A549 (cell line): ENCODE data around the gene HOXB9. TPM values are rescaled to one million over a fixed set of nuclear protein-coding genes. Genes with fewer than 3 reads are reported as not detected.
A peak's percentile ranks its signal among the peaks of the same experiment; 100 is the strongest.

Experiments
- ATAC-seq, 2 experiments: fragments of 200-7000 bp in 1 of 2; fragments of >200 bp in 1 of 2; cut with Nextera tagmentation in 1 of 2; cut with Tn5 transposase in 1 of 2; 3 replicates each; pipeline versions ENCODE4 v1.8.0 to v1.9.1; 2018 to 2020; ENCODE audit warnings: mild to moderate bottlenecking in 1 of 2, moderate library complexity in 1 of 2
- CTCF ChIA-PET: fragments of 300-600 bp; sonication (Branson Sonifier 250); formaldehyde crosslinking; extraction: SDS; loops from one replicate; lab custom pipeline; 2021; ENCODE audit warnings: antibody characterized with exemption, inconsistent platforms; lab: Yijun Ruan, JAX
- POLR2A ChIA-PET: fragments of 350-600 bp; formaldehyde crosslinking; extraction: SDS; loops from one replicate; lab custom pipeline; 2021; ENCODE audit warnings: antibody characterized with exemption, inconsistent platforms; lab: Yijun Ruan, JAX
- DNase-seq, 2 experiments: peaks; one replicate each; pipeline versions ENCODE4 v3.0.0 to v3.0.0-alpha.2; 2011 to 2016; ENCODE audit warnings: low read depth in 1 of 2, low spot score in 1 of 2
- FAIRE-seq: peaks from 2 replicates; lab custom pipeline; 2011; peaks lifted over from hg19 to GRCh38; lab: Jason Lieb, UNC
- H3K27ac ChIP-seq, 2 experiments: fragments of >200 bp; sonication (Bioruptor Twin); formaldehyde crosslinking; 3 replicates each; pipeline ENCODE4 v1.5.1; 2016 to 2017
- H3K4me1 ChIP-seq: fragments of >200 bp; sonication (Bioruptor Twin); formaldehyde crosslinking; 3 replicates; pipeline ENCODE4 v1.6.1; 2016
- H3K4me2 ChIP-seq: fragments of >200 bp; sonication (Bioruptor Twin); formaldehyde crosslinking; 3 replicates; pipeline ENCODE4 v1.6.1; 2016
- H3K4me3 ChIP-seq: fragments of >200 bp; sonication (Bioruptor Twin); formaldehyde crosslinking; 3 replicates; pipeline ENCODE4 v1.5.1; 2016
- H3K9me3 ChIP-seq: fragments of >200 bp; sonication (Bioruptor Twin); formaldehyde crosslinking; 3 replicates; pipeline ENCODE4 v1.6.1; 2016
- CBX8 ChIP-seq: fragments of 200-600 bp; sonication (generic); IDR thresholded peaks from 2 replicates; pipeline ENCODE4 v1.6.1; 2016
- CTCF ChIP-seq: fragments of >200 bp; sonication (Bioruptor Twin); formaldehyde crosslinking; IDR thresholded peaks from 3 replicates; pipeline ENCODE4 v1.5.1; 2016
- E2F6 ChIP-seq: IDR thresholded peaks from 2 replicates; pipeline ENCODE4 v1.6.1; 2012; ENCODE audit warnings: low read depth, borderline replicate concordance
- HDAC2 ChIP-seq: fragments of 200-600 bp; sonication (generic); IDR thresholded peaks from 2 replicates; pipeline ENCODE4 v1.6.1; 2016
- HOXA7 ChIP-seq: fragments of 250-450 bp; sonication (Bioruptor Pico); IDR thresholded peaks from 2 replicates; pipeline ENCODE4 v1.5.0; 2020; ENCODE audit warnings: mild to moderate bottlenecking, moderate library complexity
- MAFK ChIP-seq: fragments of 450-650 bp; IDR thresholded peaks from 2 replicates; pipeline ENCODE4 v1.6.1; 2014; ENCODE audit not compliant: partially characterized antibody
- MAX ChIP-seq: IDR thresholded peaks from 2 replicates; pipeline ENCODE4 v1.6.1; 2012
- POLR2A ChIP-seq: IDR thresholded peaks from 2 replicates; pipeline ENCODE4 v1.6.1; 2012; ENCODE audit warnings: mild to moderate bottlenecking, low read length
- RARB ChIP-seq: fragments of 250-450 bp; sonication (Bioruptor Pico); IDR thresholded peaks from 2 replicates; pipeline ENCODE4 v1.8.0; 2021; ENCODE audit warnings: mild to moderate bottlenecking, moderate library complexity
- SMC3 ChIP-seq: fragments of >200 bp; sonication (Bioruptor Twin); formaldehyde crosslinking; IDR thresholded peaks from 3 replicates; pipeline ENCODE4 v1.6.1; 2018; ENCODE audit warnings: inconsistent platforms
- WGBS: methylation state at CpG from one replicate; pipeline ENCODE4 v1.1.6; 2017; ENCODE audit errors: missing lambda C conversion rate; 5-methylcytosine and 5-hydroxymethylcytosine counted together
- polyA plus RNA-seq, 4 experiments: library from polyadenylated mRNA; depleted of rRNA in 3 of 4; stranded (reverse); fragments of >200 nt; fragmentation: RNase III in 1 of 4; extraction: RNeasy Plus Mini Kit Qiagen cat#74134 plus additional on column Dnase treatment in 1 of 4; gene quantifications; 2 replicates in 3 of 4; 3 replicates in 1 of 4; pipeline ENCODE4 v1.2.3, GENCODE V29; 2011 to 2017
- TF ChIP-seq, protein P1 (sequence below): fragments of >200 bp; sonication (Bioruptor Twin); formaldehyde crosslinking; IDR thresholded peaks from 3 replicates; pipeline ENCODE4 v1.6.1; 2016
- TF ChIP-seq, protein P2 (sequence below): fragments of >200 bp; sonication (Bioruptor Twin); formaldehyde crosslinking; IDR thresholded peaks from 2 replicates; pipeline ENCODE4 v1.6.1; 2016

The HOXB9 gene
- polyA plus RNA-seq, 2 of the 4 experiments (the other 2 are of a cell fraction), result 5.6 to 24.6 TPM

GRCh38 chr17:48642843-48643696 is 16.9 kb upstream of the HOXB9 start:
- Histone ChIP-seq H3K9me3 (no peaks in the 10 kb centered on the region), H3K4me2 (peak overlapping the region; percentile 68), H3K4me1 (peaks cover 55% of the 10 kb centered on the region), H3K27ac (peak overlapping the region; percentile 52 to 92), H3K4me3 (peak overlapping the region; percentile 26)
- POLR2A ChIA-PET, result interaction anchor here (0.6 to 0.9 kb wide), 2 partner anchors 17 to 559 kb away, joined by 5 read pairs; partner anchors contain the start of gene HOXB9
- ATAC-seq (no peak), FAIRE-seq (no peak), DNase-seq (no peak)
- CTCF ChIA-PET, result interaction anchor here (0.5 to 2.5 kb wide), 18 partner anchors 9 to 468 kb away, joined by 3 to 13 read pairs (median 4); partner anchors contain the start of gene HOXB9
- 48% methylated on average over 23 of the region's 23 CpGs for WGBS
- TF ChIP-seq E2F6, result peak; percentile 1; the same call in 1 of the 2 replicates
- TF ChIP-seq, protein P1, sequence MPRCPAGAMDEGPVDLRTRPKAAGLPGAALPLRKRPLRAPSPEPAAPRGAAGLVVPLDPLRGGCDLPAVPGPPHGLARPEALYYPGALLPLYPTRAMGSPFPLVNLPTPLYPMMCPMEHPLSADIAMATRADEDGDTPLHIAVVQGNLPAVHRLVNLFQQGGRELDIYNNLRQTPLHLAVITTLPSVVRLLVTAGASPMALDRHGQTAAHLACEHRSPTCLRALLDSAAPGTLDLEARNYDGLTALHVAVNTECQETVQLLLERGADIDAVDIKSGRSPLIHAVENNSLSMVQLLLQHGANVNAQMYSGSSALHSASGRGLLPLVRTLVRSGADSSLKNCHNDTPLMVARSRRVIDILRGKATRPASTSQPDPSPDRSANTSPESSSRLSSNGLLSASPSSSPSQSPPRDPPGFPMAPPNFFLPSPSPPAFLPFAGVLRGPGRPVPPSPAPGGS, result 0 out of 3 replicates have a peak, but pooled peaks have one; percentile 10
- TF ChIP-seq CBX8, result no peak

- Histone ChIP-seq H3K4me2 (peak overlapping the region; percentile 68), H3K4me3 (peak overlapping the region; percentile 26), H3K27ac (peak overlapping the region; percentile 52 to 92), H3K4me1 (peaks cover 61% of the 10 kb centered on the region), H3K9me3 (no peaks in the 10 kb centered on the region)
- TF ChIP-seq HOXA7 (no peak), CTCF (peak; percentile 24; the same call in 2 of the 3 replicates), MAFK (no peak), HDAC2 (no peak), SMC3 (no peak), MAX (peak; percentile 73), POLR2A (peak; percentile 40), RARB (CRISPR knock-in tag) (no peak)
- TF ChIP-seq, protein P2, sequence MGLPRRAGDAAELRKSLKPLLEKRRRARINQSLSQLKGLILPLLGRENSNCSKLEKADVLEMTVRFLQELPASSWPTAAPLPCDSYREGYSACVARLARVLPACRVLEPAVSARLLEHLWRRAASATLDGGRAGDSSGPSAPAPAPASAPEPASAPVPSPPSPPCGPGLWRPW, result no peak
- TF ChIP-seq, protein P1, result 0 out of 3 replicates have a peak, but pooled peaks have one; percentile 12
- ATAC-seq (peak in 1 of 2 experiments; percentile 44; a peak in 3 of 6 replicates), DNase-seq (peak; percentile 55 to 81), FAIRE-seq (no peak)
- ChIA-PET POLR2A (interaction anchor here (0.6 to 0.9 kb wide), 2 partner anchors 16 to 559 kb away, joined by 5 read pairs; partner anchors contain the start of gene HOXB9), CTCF (interaction anchor here (0.5 to 2.5 kb wide), 18 partner anchors 9 to 467 kb away, joined by 3 to 13 read pairs (median 4); partner anchors contain the start of gene HOXB9)
- WGBS, result 72% methylated on average over 49 of the region's 58 CpGs
Observed at GRCh38 chr17:48642059-48642842, 16.1 kb upstream of the HOXB9 start.
